GM12892 (cell line): ENCODE measurements around the gene JAKMIP1.

Experiments used
- POLR2A ChIP-seq: IDR thresholded peaks from 2 replicates; pipeline ENCODE4 v1.6.1; 2011; ENCODE audit warnings: low read depth, low read length, control low read depth
- POLR2AphosphoS5 ChIP-seq: IDR thresholded peaks from 2 replicates; pipeline ENCODE4 v1.6.1; 2011; ENCODE audit warnings: low read depth, low read length, control low read depth

DNA sequence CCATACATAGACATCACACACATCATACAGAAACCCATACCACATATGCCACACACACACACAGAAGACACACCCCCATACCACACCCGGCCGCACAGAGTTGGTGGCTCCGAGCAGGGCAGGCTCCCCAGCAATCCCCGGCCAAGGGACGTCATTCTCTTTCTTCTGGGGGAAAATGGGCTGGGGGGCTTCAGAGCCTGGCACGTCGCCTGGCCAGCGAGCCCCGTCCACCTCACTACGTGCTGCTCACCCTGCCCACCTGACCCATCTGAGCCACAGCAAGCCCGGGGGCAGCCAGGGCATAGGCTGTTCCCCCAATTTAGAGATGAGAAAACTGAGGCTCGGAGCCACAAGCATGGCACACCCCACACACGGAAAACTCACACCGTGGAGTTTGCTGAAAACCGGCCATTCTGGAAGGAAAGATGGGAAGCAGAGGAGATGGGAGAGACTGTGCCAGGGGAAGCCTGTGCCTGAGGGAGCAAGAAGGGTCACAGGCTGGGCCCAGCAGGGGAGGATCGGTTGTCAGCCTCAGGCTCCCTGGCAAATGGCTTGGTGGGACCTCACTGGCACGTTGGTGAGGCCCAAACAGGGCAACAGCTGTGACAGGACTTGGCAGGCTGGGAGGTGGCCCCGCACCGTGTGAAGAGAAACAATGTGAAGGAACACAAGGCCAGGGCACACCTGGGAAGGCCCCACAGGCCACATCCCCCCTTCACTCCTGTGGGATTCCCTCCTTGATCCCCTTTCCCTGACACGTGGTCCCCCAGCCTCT, 73.2 kb downstream of the JAKMIP1 start:
- TF ChIP-seq POLR2A (no peak), POLR2AphosphoS5 (no peak)
